Measurements from ENCODE around the gene TBC1D5. TPM values are rescaled to one million over a fixed set of nuclear protein-coding genes. Genes with fewer than 3 reads are reported as not detected.
"Not testable (repeated sequence)": the region's sequence is repeated elsewhere in the genome, so short reads cannot be mapped to it uniquely, and the experiment has no call there.

Gene TBC1D5
- total RNA-seq, 2 experiments from 2014 or later: 46.3 to 47.8 TPM

DNA sequence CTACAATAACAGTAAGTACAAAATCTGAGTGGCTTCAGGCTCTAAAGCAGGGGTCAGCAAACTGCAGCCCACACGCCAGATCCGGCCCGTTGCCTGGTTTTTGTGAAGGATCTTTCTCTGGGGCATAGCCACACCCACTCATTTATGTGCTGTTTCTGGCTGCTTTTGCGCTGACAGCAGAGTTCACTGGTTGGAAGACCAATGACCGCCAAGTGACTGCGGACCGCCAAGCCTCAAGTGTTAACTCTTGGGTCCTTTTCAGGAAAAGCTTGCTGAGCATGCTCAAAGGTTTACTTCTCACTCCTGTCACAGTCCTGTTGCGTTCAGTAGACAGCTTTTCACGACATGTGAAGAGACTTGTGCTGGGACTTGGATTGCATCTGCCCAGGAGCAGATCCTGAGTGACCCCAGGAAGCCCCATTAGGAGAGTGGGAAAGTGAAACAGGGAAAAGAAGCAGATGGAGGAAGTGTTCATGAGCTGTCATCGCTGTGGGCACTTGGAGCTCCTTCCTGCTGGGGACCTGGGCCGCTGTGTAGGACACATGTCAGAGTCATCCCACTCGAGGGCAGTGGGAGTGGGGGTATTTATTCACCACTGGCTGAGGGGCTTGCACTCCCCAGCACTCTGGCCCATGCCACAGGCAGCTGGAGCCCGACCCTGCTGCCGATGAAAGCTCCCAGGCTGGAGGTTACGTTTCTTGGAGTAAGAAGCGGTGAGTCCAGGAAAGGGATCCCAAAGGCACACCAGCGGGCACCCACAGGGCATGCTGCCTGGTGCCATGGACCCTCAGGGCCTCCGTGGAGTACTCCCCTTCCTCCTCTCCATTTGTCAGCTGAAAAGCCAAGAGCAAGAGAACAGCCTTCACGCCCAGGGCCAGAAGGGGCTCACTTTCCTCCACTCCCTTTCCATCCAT is 608.5 kb downstream of the TBC1D5 start:
- intact Hi-C loops (cut with micrococcal nuclease): no loop called here
- no peak for ATAC-seq
- ChIA-PET POLR2A (no interaction called here), CTCF (interaction anchor here (0.6 kb wide), 1 partner anchor 79 kb away, joined by 3 read pairs; no protein-coding TSS in a partner anchor)
- H3K27me3 Mint-ChIP-seq: no peaks in the 10 kb centered on the region
- H3K36me3 Mint-ChIP-seq (ENCODE audit: low read depth): no peaks in the 10 kb centered on the region
- H3K9me3 Mint-ChIP-seq: no peaks in the 10 kb centered on the region
- no peak overlapping the region for H3K27ac Mint-ChIP-seq
- no peaks in the 10 kb centered on the region for H3K4me1 Mint-ChIP-seq (ENCODE audit: low read depth)
- H3K4me3 Mint-ChIP-seq: no peak overlapping the region
- no peak for TF ChIP-seq CTCF (IDR thresholded peaks at IDR 0.05)
- DNase-seq: no peak

GRCh38 chr3:17132286-17133115 is 609.9 kb downstream of the TBC1D5 start:
- CTCF ChIA-PET: no interaction called here
- no peaks in the 10 kb centered on the region for H3K27me3 Mint-ChIP-seq

GRCh38 chr3:17130956-17131355 is 611.5 kb downstream of the TBC1D5 start:
- CTCF ChIA-PET: no interaction called here
- Mint-ChIP-seq H3K4me1 (ENCODE audit: low read depth) (no peaks in the 10 kb centered on the region), H3K27me3 (no peaks in the 10 kb centered on the region), H3K36me3 (ENCODE audit: low read depth) (no peaks in the 10 kb centered on the region), H3K4me3 (no peak overlapping the region), H3K27ac (no peak overlapping the region), H3K9me3 (peaks cover 11% of the 10 kb centered on the region)
- POLR2A ChIA-PET: no interaction called here
- ATAC-seq: no peak
- no peak for DNase-seq
- intact Hi-C loops (cut with micrococcal nuclease): no loop called here
- TF ChIP-seq CTCF (IDR thresholded peaks at IDR 0.05): no peak

More at GRCh38 chr3:17132286-17133115, 609.9 kb downstream of the TBC1D5 start:
- POLR2A ChIA-PET: interaction anchor here (0.8 kb wide), 1 partner anchor 15 kb away, joined by 3 read pairs; no protein-coding TSS in a partner anchor
- ATAC-seq: no peak
- DNase-seq: no peak
- no peak overlapping the region for H3K27ac Mint-ChIP-seq
- peaks cover 7% of the 10 kb centered on the region for H3K9me3 Mint-ChIP-seq
- intact Hi-C loops (cut with micrococcal nuclease): no loop called here
- no peak for TF ChIP-seq CTCF (IDR thresholded peaks at IDR 0.05)
- no peaks in the 10 kb centered on the region for H3K36me3 Mint-ChIP-seq (ENCODE audit: low read depth)
- no peak overlapping the region for H3K4me3 Mint-ChIP-seq
- H3K4me1 Mint-ChIP-seq (ENCODE audit: low read depth): no peaks in the 10 kb centered on the region

- no peaks in the 10 kb centered on the region for H3K4me1 Mint-ChIP-seq (ENCODE audit: low read depth)
These were observed 612.9 kb downstream of the TBC1D5 start for GRCh38 chr3:17129556-17129955.

GRCh38 chr3:17128671-17129070 is 613.8 kb downstream of the TBC1D5 start:
- CTCF ChIA-PET; H3K4me3 Mint-ChIP-seq; POLR2A ChIA-PET; intact Hi-C loops (cut with micrococcal nuclease); ATAC-seq; DNase-seq; H3K36me3 Mint-ChIP-seq (ENCODE audit: low read depth); H3K27me3 Mint-ChIP-seq; H3K27ac Mint-ChIP-seq; H3K4me1 Mint-ChIP-seq (ENCODE audit: low read depth): not testable (repeated sequence)
- H3K9me3 Mint-ChIP-seq: peaks cover 11% of the 10 kb centered on the region

More at GRCh38 chr3:17129556-17129955, 612.9 kb downstream of the TBC1D5 start:
- Mint-ChIP-seq H3K27me3 (no peaks in the 10 kb centered on the region), H3K27ac (no peak overlapping the region), H3K4me3 (no peak overlapping the region), H3K36me3 (ENCODE audit: low read depth) (no peaks in the 10 kb centered on the region), H3K9me3 (peaks cover 11% of the 10 kb centered on the region)
- intact Hi-C loops (cut with micrococcal nuclease): no loop called here
- TF ChIP-seq CTCF (IDR thresholded peaks at IDR 0.05): no peak
- DNase-seq (no peak), ATAC-seq (no peak)
- CTCF ChIA-PET: no interaction called here
- POLR2A ChIA-PET: no interaction called here
